ENCODE results near the gene ALOX15B. TPM values are rescaled to one million over a fixed set of nuclear protein-coding genes. Genes with fewer than 3 reads are reported as not detected.

The ALOX15B gene
- total and polyA plus RNA-seq, 10 of the 15 experiments (the other 5 are each of a cell fraction or from before 2014, with no cell fraction given): 0.01 TPM; not detected in 9

- intact Hi-C loops (cut with micrococcal nuclease; ENCODE audit: unreplicated experiment): loop anchor here (5.0 kb wide), 1 partner anchor 37 kb away; no protein-coding TSS in a partner anchor
- in situ Hi-C loops (cut with MboI): no loop called here
Observed at GRCh38 chr17:8019665-8020650, 18.9 kb upstream of the ALOX15B start.

More at GRCh38 chr17:8019665-8020650, 18.9 kb upstream of the ALOX15B start:
- TF ChIP-seq FOXM1 (IDR thresholded peaks at IDR 0.05; ENCODE audit: low read depth, low read length) (no peak), SPI1 (IDR thresholded peaks at IDR 0.05; ENCODE audit: borderline replicate concordance, insufficient read depth, low read depth, low read length) (no peak), WRNIP1 (IDR thresholded peaks at IDR 0.05; ENCODE audit: borderline replicate concordance, low read depth, low read length) (no peak), SMARCA5 (IDR thresholded peaks at IDR 0.05) (no peak), POLR2AphosphoS5 (IDR thresholded peaks at IDR 0.05; ENCODE audit: low read length) (no peak), RCOR1 (conservative IDR thresholded peaks at IDR 0.05; ENCODE audit: low read depth, low read length) (no peak), MTA3 (IDR thresholded peaks at IDR 0.05; ENCODE audit: borderline replicate concordance, low read length) (no peak), MEF2A (IDR thresholded peaks at IDR 0.05; ENCODE audit: insufficient read depth, low read depth, low read length) (no peak), BCL11A (IDR thresholded peaks at IDR 0.05; ENCODE audit: low read depth, low read length) (no peak), CEBPB (IDR thresholded peaks at IDR 0.05; ENCODE audit: borderline replicate concordance in 1 of 2, low read depth in 2 of 2, low read length in 2 of 2) (no peak), RB1 (IDR thresholded peaks at IDR 0.05; ENCODE audit: borderline replicate concordance) (no peak), CHD2 (IDR thresholded peaks at IDR 0.05; ENCODE audit: borderline replicate concordance, low read depth, low read length) (no peak), TCF3 (IDR thresholded peaks at IDR 0.05; ENCODE audit: borderline replicate concordance, insufficient read depth, low read depth, low read length) (no peak), STAT3 (IDR thresholded peaks at IDR 0.05; ENCODE audit: low read depth, low read length) (no peak)
- TF ChIP-seq, protein P1, sequence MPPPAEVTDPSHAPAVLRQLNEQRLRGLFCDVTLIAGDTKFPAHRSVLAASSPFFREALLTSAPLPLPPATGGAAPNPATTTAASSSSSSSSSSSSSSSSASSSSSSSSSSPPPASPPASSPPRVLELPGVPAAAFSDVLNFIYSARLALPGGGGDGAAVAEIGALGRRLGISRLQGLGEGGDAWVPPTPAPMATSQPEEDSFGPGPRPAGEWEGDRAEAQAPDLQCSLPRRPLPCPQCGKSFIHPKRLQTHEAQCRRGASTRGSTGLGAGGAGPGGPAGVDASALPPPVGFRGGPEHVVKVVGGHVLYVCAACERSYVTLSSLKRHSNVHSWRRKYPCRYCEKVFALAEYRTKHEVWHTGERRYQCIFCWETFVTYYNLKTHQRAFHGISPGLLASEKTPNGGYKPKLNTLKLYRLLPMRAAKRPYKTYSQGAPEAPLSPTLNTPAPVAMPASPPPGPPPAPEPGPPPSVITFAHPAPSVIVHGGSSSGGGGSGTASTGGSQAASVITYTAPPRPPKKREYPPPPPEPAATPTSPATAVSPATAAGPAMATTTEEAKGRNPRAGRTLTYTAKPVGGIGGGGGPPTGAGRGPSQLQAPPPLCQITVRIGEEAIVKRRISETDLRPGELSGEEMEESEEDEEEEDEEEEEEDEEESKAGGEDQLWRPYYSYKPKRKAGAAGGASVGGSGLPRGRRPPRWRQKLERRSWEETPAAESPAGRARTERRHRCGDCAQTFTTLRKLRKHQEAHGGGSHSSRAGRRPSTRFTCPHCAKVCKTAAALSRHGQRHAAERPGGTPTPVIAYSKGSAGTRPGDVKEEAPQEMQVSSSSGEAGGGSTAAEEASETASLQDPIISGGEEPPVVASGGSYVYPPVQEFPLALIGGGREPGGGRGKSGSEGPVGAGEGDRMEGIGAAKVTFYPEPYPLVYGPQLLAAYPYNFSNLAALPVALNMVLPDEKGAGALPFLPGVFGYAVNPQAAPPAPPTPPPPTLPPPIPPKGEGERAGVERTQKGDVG (CRISPR knock-in tag; IDR thresholded peaks at IDR 0.05): no peak
- no peaks in the 10 kb centered on the region for H3K9me3 ChIP-seq (replicated peaks; ENCODE audit: control insufficient read depth, insufficient read depth, low read length)
- POLR2A ChIA-PET: interaction anchor here (0.7 to 1.3 kb wide), 3 partner anchors 9 to 201 kb away, joined by 3 to 13 read pairs (median 10); no protein-coding TSS in a partner anchor
- RAD21 ChIA-PET (ENCODE audit: unreplicated experiment): interaction anchor here (1.1 to 2.3 kb wide), 2 partner anchors 21 to 31 kb away, joined by 4 to 15 read pairs; no protein-coding TSS in a partner anchor
- H2AFZ ChIP-seq (ENCODE audit: control insufficient read depth, low read depth, low read length): no peak overlapping the region
- H3K27ac ChIP-seq (ENCODE audit: control insufficient read depth, insufficient read depth): no peak overlapping the region
- SMC1A ChIA-PET (ENCODE audit: uncharacterized antibody, unreplicated experiment): interaction anchor here (1.7 to 4.7 kb wide), 3 partner anchors 18 to 37 kb away, joined by 3 to 32 read pairs (median 8); no protein-coding TSS in a partner anchor
- ATAC-seq (peak; percentile 79), DNase-seq (ENCODE audit: low read depth, low spot score) (no peak), FAIRE-seq (no peak)
- no peaks in the 10 kb centered on the region for H3K79me2 ChIP-seq (ENCODE audit: control insufficient read depth, insufficient read depth, low read length)
- CTCF ChIA-PET: interaction anchor here (1.2 to 5.5 kb wide), 4 partner anchors 20 to 39 kb away, joined by 5 to 87 read pairs (median 46); partner anchors contain the start of gene ALOX15B
- no peak overlapping the region for H3K4me3 ChIP-seq
- peaks cover 0 to 3% of the 10 kb centered on the region in 2 experiments; a peak in 3 of 4 replicates for H3K27me3 ChIP-seq (replicated peaks in 1 of 2; ENCODE audit: control insufficient read depth in 2 of 2, insufficient read depth in 2 of 2, low read length in 1 of 2)
- H3K4me2 ChIP-seq (ENCODE audit: control insufficient read depth, insufficient read depth): no peak overlapping the region
- WGBS (ENCODE audit: insufficient coverage, insufficient replicate concordance, low lambda C conversion rate, missing lambda C conversion rate): 26% methylated on average over 15 of the region's 16 CpGs
- H3K36me3 ChIP-seq (ENCODE audit: control insufficient read depth in 2 of 2, insufficient read depth in 2 of 2, low read length in 1 of 2): no peaks in the 10 kb centered on the region
- H3K4me1 ChIP-seq (ENCODE audit: control insufficient read depth, insufficient read depth, low read length): no peaks in the 10 kb centered on the region
- H3K9ac ChIP-seq (ENCODE audit: control insufficient read depth, insufficient read depth, low read length): no peak overlapping the region
- no TSS peak for BruUV-seq (replicated peaks)
- H4K20me1 ChIP-seq (ENCODE audit: control insufficient read depth, insufficient read depth): no peaks in the 10 kb centered on the region
